Endothelial cell of umbilical vein (primary cell): ENCODE data around the gene CLIP4. TPM values are rescaled to one million over a fixed set of nuclear protein-coding genes. Genes with fewer than 3 reads are reported as not detected.

Experiments used
- BruUV-seq: library from RNA; stranded (reverse); fragments of 400-500 nt; replicated peaks from 2 replicates; lab custom pipeline; 2021; lab: Mats Ljungman, UMichigan
- CTCF ChIA-PET: fragments of 300-600, 350-600 bp; sonication (Branson Sonifier 250); formaldehyde crosslinking; loops from one replicate; lab custom pipeline; 2021; ENCODE audit warnings: antibody characterized with exemption, inconsistent platforms; lab: Charles Lee
- POLR2A ChIA-PET: fragments of 300-600, 350-600 bp; sonication (Branson Sonifier 250); formaldehyde crosslinking; loops from one replicate; lab custom pipeline; 2021; ENCODE audit warnings: antibody characterized with exemption, inconsistent platforms; lab: Charles Lee
- DNase-seq: peaks from one replicate; pipeline ENCODE4 v3.0.0-alpha.2; 2011; ENCODE audit warnings: low read depth, low spot score
- FAIRE-seq: peaks from 2 replicates; lab custom pipeline; 2011; peaks lifted over from hg19 to GRCh38; lab: Jason Lieb, UNC
- H2AFZ ChIP-seq: 2 replicates; pipeline ENCODE4 v1.6.0; 2012; ENCODE audit warnings: low read depth, low read length, control low read depth, inconsistent platforms
- H3K27ac ChIP-seq: 2 replicates; pipeline ENCODE4 v1.5.1; 2011; ENCODE audit warnings: low read depth, mild to moderate bottlenecking, control low read depth, low read length, moderate library complexity; ENCODE audit not compliant: insufficient read depth
- H3K27me3 ChIP-seq, 2 experiments: 2 replicates each; pipeline versions ENCODE4 v1.6.0 to v1.6.1; 2011; ENCODE audit warnings: low read length in 2 of 2, mixed read lengths in 1 of 2; ENCODE audit not compliant: control insufficient read depth in 2 of 2, insufficient read depth in 2 of 2
- H3K36me3 ChIP-seq, 2 experiments: 2 replicates in 1 of 2; 3 replicates in 1 of 2; pipeline ENCODE4 v1.5.1; 2011; ENCODE audit warnings: low read length in 2 of 2, mild to moderate bottlenecking in 1 of 2, moderate library complexity in 1 of 2; ENCODE audit not compliant: control insufficient read depth in 2 of 2, insufficient read depth in 2 of 2; ENCODE audit errors: extremely low read depth in 1 of 2
- H3K4me1 ChIP-seq: 3 replicates; pipeline ENCODE4 v1.5.1; 2011; ENCODE audit warnings: mild to moderate bottlenecking, low read length; ENCODE audit not compliant: control insufficient read depth, insufficient read depth; ENCODE audit errors: extremely low read depth
- H3K4me2 ChIP-seq: 2 replicates; pipeline ENCODE4 v1.6.1; 2011; ENCODE audit warnings: low read length, control low read depth, mixed read lengths; ENCODE audit not compliant: insufficient read depth
- H3K4me3 ChIP-seq, 3 experiments: fragments of 200-600 bp in 1 of 3; sonication (generic), shearing (Covaris generic) in 1 of 3; replicated peaks in 1 of 3; 2 replicates each; pipeline ENCODE4 v1.5.1; 2011 to 2016; ENCODE audit warnings: control low read depth in 3 of 3, low read length in 3 of 3, mild to moderate bottlenecking in 2 of 3, inconsistent platforms in 1 of 3, low read depth in 1 of 3, moderate library complexity in 1 of 3; ENCODE audit not compliant: insufficient read depth in 1 of 3
- H3K79me2 ChIP-seq: 2 replicates; pipeline ENCODE4 v1.6.0; 2012; ENCODE audit warnings: low read length, inconsistent platforms; ENCODE audit not compliant: control insufficient read depth, insufficient read depth
- H3K9ac ChIP-seq: replicated peaks from 2 replicates; pipeline ENCODE3; 2011; ENCODE audit warnings: low read length, control low read depth; ENCODE audit not compliant: insufficient read depth; ENCODE audit errors: extremely low read depth
- H3K9me1 ChIP-seq: replicated peaks from 3 replicates; pipeline ENCODE4 v1.6.0; 2011; ENCODE audit warnings: mild to moderate bottlenecking, low read length; ENCODE audit not compliant: control insufficient read depth, insufficient read depth; ENCODE audit errors: extremely low read depth
- H3K9me3 ChIP-seq: replicated peaks from 2 replicates; pipeline ENCODE4 v1.5.1; 2012; ENCODE audit warnings: low read length, inconsistent platforms; ENCODE audit not compliant: control insufficient read depth, insufficient read depth
- H4K20me1 ChIP-seq: replicated peaks from 2 replicates; pipeline ENCODE3; 2011; ENCODE audit warnings: mild to moderate bottlenecking, low read length; ENCODE audit not compliant: control insufficient read depth, insufficient read depth; ENCODE audit errors: extremely low read depth
- CTCF ChIP-seq, 2 donors: IDR thresholded peaks; 1 replicate in 1 of 2; 2 replicates in 1 of 2; pipeline ENCODE4 v1.5.1; 2011; ENCODE audit warnings: low read length in 2 of 2, mild to moderate bottlenecking in 2 of 2, moderate library complexity in 2 of 2, control low read depth in 1 of 2, inconsistent platforms in 1 of 2, low read depth in 1 of 2; ENCODE audit not compliant: insufficient read depth in 1 of 2; ENCODE audit errors: extremely low read depth in 1 of 2
- EZH2 ChIP-seq: IDR thresholded peaks from 2 replicates; pipeline ENCODE4 v1.6.1; 2012; ENCODE audit warnings: borderline replicate concordance, low read depth, mild to moderate bottlenecking, moderate library complexity, low read length, inconsistent platforms; ENCODE audit not compliant: severe bottlenecking
- FOS ChIP-seq: IDR thresholded peaks from 2 replicates; pipeline ENCODE4 v1.6.1; 2011; ENCODE audit warnings: mild to moderate bottlenecking, low read length, moderate library complexity, borderline replicate concordance; ENCODE audit not compliant: insufficient read depth
- GATA2 ChIP-seq: IDR thresholded peaks from 2 replicates; pipeline ENCODE4 v1.7.0; 2011; ENCODE audit warnings: low read depth, mild to moderate bottlenecking, moderate library complexity, mixed read lengths, low read length; ENCODE audit not compliant: insufficient read length, insufficient read depth
- JUN ChIP-seq: IDR thresholded peaks from 2 replicates; pipeline ENCODE4 v1.6.1; 2011; ENCODE audit warnings: borderline replicate concordance, low read depth; ENCODE audit not compliant: insufficient read length, insufficient read depth
- MAX ChIP-seq: IDR thresholded peaks from 2 replicates; pipeline ENCODE4 v1.6.1; 2011; ENCODE audit not compliant: insufficient read depth, insufficient read length
- MYC ChIP-seq: IDR thresholded peaks from one replicate; pipeline ENCODE4 v1.6.1; 2011; ENCODE audit warnings: mild to moderate bottlenecking, low read depth, low read length
- POLR2A ChIP-seq: IDR thresholded peaks from 2 replicates; pipeline ENCODE4 v1.6.1; 2012; ENCODE audit warnings: low read depth, mild to moderate bottlenecking, control low read depth, low read length
- POLR2AphosphoS5 ChIP-seq: IDR thresholded peaks from 2 replicates; pipeline ENCODE4 v1.6.1; 2012; ENCODE audit warnings: low read depth, mild to moderate bottlenecking, control low read depth, low read length, moderate library complexity; ENCODE audit not compliant: insufficient read depth
- dilution Hi-C: fragments of 300-500 bp; cut with MboI; formaldehyde crosslinking; loops from one replicate; pipeline ENCODE4 v1.15.0; 2019; ENCODE audit warnings: low sequenced_read_pairs; ENCODE audit not compliant: extremely low pct_ligation_motif_present
- intact Hi-C: fragments of 100-400 bp; cut with micrococcal nuclease; formaldehyde crosslinking; loops from one replicate; pipeline ENCODE4 v1.10.0; 2022
- polyA plus RNA-seq, 4 experiments: library from polyadenylated mRNA; depleted of rRNA in 3 of 4; stranded (reverse) in 3 of 4; unstranded in 1 of 4; fragments of >200 nt; gene quantifications; 2 replicates each; pipeline versions ENCODE4 v1.2.1 to v1.2.3, GENCODE V29; 2011 to 2012; ENCODE audit warnings: missing spikeins in 1 of 4
- total RNA-seq: library from RNA; stranded (reverse); gene quantifications from 2 replicates; pipeline ENCODE4 v1.2.3, GENCODE V29; 2021

Gene CLIP4
- total and polyA plus RNA-seq, 2 donors (not counting 3 experiments of a cell fraction or from before 2014, with no cell fraction given) = 9.2 to 24.0 TPM

GRCh38 chr2:29209551-29209950, 94.3 kb downstream of the CLIP4 start:
- no peaks in the 10 kb centered on the region for H4K20me1 ChIP-seq
- no peaks in the 10 kb centered on the region for H3K9me1 ChIP-seq
- TF ChIP-seq JUN = no peak
- no peak for TF ChIP-seq FOS
- no peak for TF ChIP-seq CTCF (IDR thresholded peaks at IDR 0.05; ENCODE audit: extremely low read depth in 1 of 2, insufficient read depth in 1 of 2, low read depth in 1 of 2, low read length in 2 of 2)
- no peak for TF ChIP-seq GATA2
- no peak for TF ChIP-seq POLR2A
- no peak for TF ChIP-seq MYC
- no peak for TF ChIP-seq MAX
- TF ChIP-seq POLR2AphosphoS5 = no peak
- no peak for TF ChIP-seq EZH2
- ChIA-PET CTCF (no interaction called here), POLR2A (interaction anchor here (0.6 kb wide), 1 partner anchor 819 kb away, joined by 3 read pairs; no protein-coding TSS in a partner anchor)
- FAIRE-seq (no peak), DNase-seq (no peak)
- H2AFZ ChIP-seq = no peak overlapping the region
- intact Hi-C loops (no loop called here), dilution Hi-C loops (no loop called here)
- no peaks in the 10 kb centered on the region for H3K36me3 ChIP-seq
- H3K79me2 ChIP-seq = no peaks in the 10 kb centered on the region
- no peak overlapping the region for H3K9ac ChIP-seq
- H3K9me3 ChIP-seq = no peaks in the 10 kb centered on the region
- H3K27me3 ChIP-seq = no peaks in the 10 kb centered on the region
- peaks cover 2% of the 10 kb centered on the region for H3K4me1 ChIP-seq
- H3K4me2 ChIP-seq = no peak overlapping the region
- no peak overlapping the region for H3K4me3 ChIP-seq
- no TSS peak for BruUV-seq
- H3K27ac ChIP-seq = no peak overlapping the region
